Measurements from ENCODE around the gene TNFRSF8. TPM values are rescaled to one million over a fixed set of nuclear protein-coding genes. Genes with fewer than 3 reads are reported as not detected.

TNFRSF8 gene
- polyA plus RNA-seq, 1 donor (not counting 4 experiments of a cell fraction or from before 2014, with no cell fraction given): 0.03 TPM

DNA sequence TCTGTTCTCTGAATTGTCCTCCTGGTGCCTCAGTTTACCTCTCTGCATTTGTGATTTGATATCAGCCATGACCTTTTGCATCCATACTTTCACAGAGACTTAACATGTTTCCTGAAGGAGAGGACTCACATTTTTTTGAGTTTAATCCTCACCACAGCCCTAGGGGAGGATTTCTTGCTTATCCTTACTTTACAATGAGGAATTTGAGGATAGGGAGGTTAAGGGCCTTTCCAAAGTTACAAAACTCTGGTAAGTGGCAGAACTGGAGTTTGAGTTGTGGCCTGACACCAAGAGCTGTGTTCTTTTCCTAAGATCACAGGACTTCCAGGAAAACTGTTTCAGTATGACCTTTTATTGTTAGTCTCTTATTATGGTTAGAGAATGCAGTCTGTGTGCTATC is 34.2 kb downstream of the TNFRSF8 start:
- Histone ChIP-seq H3K36me3 (ENCODE audit: control insufficient read depth in 2 of 2, extremely low read depth in 1 of 2, insufficient read depth in 2 of 2, low read length in 2 of 2) (no peaks in the 10 kb centered on the region), H3K9me1 (ENCODE audit: control insufficient read depth, extremely low read depth, insufficient read depth, low read length) (no peaks in the 10 kb centered on the region), H3K4me3 (ENCODE audit: control insufficient read depth in 2 of 3, extremely low read depth in 1 of 3, insufficient read depth in 2 of 3, low read depth in 1 of 3, low read length in 3 of 3) (no peak overlapping the region), H3K27me3 (ENCODE audit: control insufficient read depth, extremely low read depth, insufficient read depth, low read length) (no peaks in the 10 kb centered on the region), H3K4me2 (ENCODE audit: control insufficient read depth, extremely low read depth, insufficient read depth, low read depth, low read length) (no peak overlapping the region), H3K79me2 (ENCODE audit: control insufficient read depth, insufficient read depth, low read length) (no peaks in the 10 kb centered on the region), H3K4me1 (ENCODE audit: control insufficient read depth, extremely low read depth, insufficient read depth, low read length) (no peaks in the 10 kb centered on the region), H3K9me3 (ENCODE audit: control insufficient read depth, low read depth, low read length) (no peaks in the 10 kb centered on the region), H3K27ac (ENCODE audit: control insufficient read depth, insufficient read depth, low read length) (no peak overlapping the region), H4K20me1 (ENCODE audit: control insufficient read depth, extremely low read depth, insufficient read depth, low read length) (no peaks in the 10 kb centered on the region), H2AFZ (ENCODE audit: control insufficient read depth, low read length) (no peak overlapping the region), H3K9ac (ENCODE audit: control insufficient read depth, extremely low read depth, insufficient read depth, low read length) (no peak overlapping the region)
- no peak for FAIRE-seq
- dilution Hi-C loops (cut with MboI; ENCODE audit: extremely low pct_ligation_motif_present, low sequenced_read_pairs): no loop called here
- DNase-seq (ENCODE audit: low read depth, low spot score): no peak
- TF ChIP-seq EZH2 (IDR thresholded peaks at IDR 0.05; ENCODE audit: low read length) (no peak), CTCF (optimal IDR thresholded peaks at IDR 0.05 in 1 of 3, IDR thresholded peaks at IDR 0.05 in 1 of 3, conservative IDR thresholded peaks at IDR 0.05 in 1 of 3; ENCODE audit: extremely low read depth in 1 of 3, insufficient read depth in 2 of 3, low read length in 3 of 3) (no peak)

DNA sequence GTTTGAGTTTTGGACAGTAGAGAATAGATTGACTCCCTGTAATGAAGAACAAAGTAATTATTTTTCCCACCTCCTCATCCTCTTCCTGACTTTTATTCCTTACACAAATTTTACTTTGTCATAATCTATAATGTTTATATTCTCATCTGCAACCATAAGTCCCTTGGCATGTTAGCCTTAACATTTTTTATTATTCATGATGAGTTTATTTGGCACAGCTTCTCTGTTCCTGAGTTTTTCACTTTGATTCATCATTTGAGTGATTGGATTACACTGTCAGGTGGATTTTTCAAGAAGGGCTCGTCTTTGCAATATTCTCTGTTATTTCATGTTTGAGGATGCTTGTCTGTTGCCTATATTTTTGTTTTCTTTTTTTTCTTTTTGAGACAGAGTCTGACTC is 35.7 kb downstream of the TNFRSF8 start:
- no peaks in the 10 kb centered on the region for H3K27me3 ChIP-seq (ENCODE audit: control insufficient read depth, extremely low read depth, insufficient read depth, low read length)
- H3K79me2 ChIP-seq (ENCODE audit: control insufficient read depth, insufficient read depth, low read length): no peaks in the 10 kb centered on the region
- H3K9me1 ChIP-seq (ENCODE audit: control insufficient read depth, extremely low read depth, insufficient read depth, low read length): no peaks in the 10 kb centered on the region
- no peaks in the 10 kb centered on the region for H4K20me1 ChIP-seq (ENCODE audit: control insufficient read depth, extremely low read depth, insufficient read depth, low read length)
- H3K27ac ChIP-seq (ENCODE audit: control insufficient read depth, insufficient read depth, low read length): no peak overlapping the region
- FAIRE-seq (no peak), DNase-seq (ENCODE audit: low read depth, low spot score) (no peak)
- H3K36me3 ChIP-seq (ENCODE audit: control insufficient read depth in 2 of 2, extremely low read depth in 1 of 2, insufficient read depth in 2 of 2, low read length in 2 of 2): no peaks in the 10 kb centered on the region
- H3K9ac ChIP-seq (ENCODE audit: control insufficient read depth, extremely low read depth, insufficient read depth, low read length): no peak overlapping the region
- no peak overlapping the region for H3K4me3 ChIP-seq (ENCODE audit: control insufficient read depth in 2 of 3, extremely low read depth in 1 of 3, insufficient read depth in 2 of 3, low read depth in 1 of 3, low read length in 3 of 3)
- H2AFZ ChIP-seq (ENCODE audit: control insufficient read depth, low read length): no peak overlapping the region
- dilution Hi-C loops (cut with MboI; ENCODE audit: extremely low pct_ligation_motif_present, low sequenced_read_pairs): no loop called here
- no peaks in the 10 kb centered on the region for H3K9me3 ChIP-seq (ENCODE audit: control insufficient read depth, low read depth, low read length)
- TF ChIP-seq CTCF (optimal IDR thresholded peaks at IDR 0.05 in 1 of 3, IDR thresholded peaks at IDR 0.05 in 1 of 3, conservative IDR thresholded peaks at IDR 0.05 in 1 of 3; ENCODE audit: extremely low read depth in 1 of 3, insufficient read depth in 2 of 3, low read length in 3 of 3): no peak
- TF ChIP-seq EZH2 (IDR thresholded peaks at IDR 0.05; ENCODE audit: low read length): no peak
- no peak overlapping the region for H3K4me2 ChIP-seq (ENCODE audit: control insufficient read depth, extremely low read depth, insufficient read depth, low read depth, low read length)
- H3K4me1 ChIP-seq (ENCODE audit: control insufficient read depth, extremely low read depth, insufficient read depth, low read length): no peaks in the 10 kb centered on the region

Data from keratinocyte (primary cell).